Uterus (tissue), 4 donors: Measurements from ENCODE around the gene ALMS1. TPM values are rescaled to one million over a fixed set of nuclear protein-coding genes. Genes with fewer than 3 reads are reported as not detected.

Experiments used
- DNase-seq, 2 donors: peaks; one replicate each; pipeline ENCODE4 v3.0.0-alpha.2; 2019 to 2020
- H3K27ac ChIP-seq, 2 donors: fragments of 200-600 bp; sonication (generic); 1 replicate in 1 of 2; 2 replicates in 1 of 2; pipeline ENCODE4 v1.5.1; 2016 to 2018
- H3K27me3 ChIP-seq, 2 donors: fragments of 200-600 bp; sonication (generic); one replicate each; pipeline ENCODE4 v1.5.1; 2018 to 2019; ENCODE audit warnings: control low read depth in 1 of 2
- H3K36me3 ChIP-seq, 2 donors: fragments of 200-600 bp; sonication (generic); one replicate each; pipeline ENCODE4 v1.5.1; 2019; ENCODE audit warnings: control low read depth in 1 of 2
- H3K4me1 ChIP-seq, 2 donors: fragments of 200-600 bp; sonication (generic); one replicate each; pipeline ENCODE4 v1.5.1; 2018 to 2019; ENCODE audit warnings: control low read depth in 1 of 2
- H3K4me3 ChIP-seq, 2 donors: fragments of 200-600 bp; sonication (generic); 1 replicate in 1 of 2; 2 replicates in 1 of 2; pipeline ENCODE4 v1.5.1; 2018 to 2019; ENCODE audit warnings: mild to moderate bottlenecking in 1 of 2
- H3K9me3 ChIP-seq, 2 donors: fragments of 200-600 bp; sonication (generic); one replicate each; pipeline ENCODE4 v1.5.1; 2019; ENCODE audit warnings: control low read depth in 1 of 2
- POLR2A ChIP-seq, 2 donors: fragments of 450-650 bp; IDR thresholded peaks; one replicate each; pipeline ENCODE4 v1.6.1; 2016; ENCODE audit warnings: antibody characterized with exemption in 2 of 2, mild to moderate bottlenecking in 1 of 2, moderate library complexity in 1 of 2
- intact Hi-C: fragments of 100-400 bp; cut with DNase I; formaldehyde crosslinking; loops from one replicate; pipeline ENCODE4 v1.15.1; 2023; ENCODE audit warnings: low total_unique reads
- total RNA-seq, 4 donors: library from RNA; depleted of rRNA in 3 of 4; stranded (reverse); fragments of >200 nt in 3 of 4; gene quantifications; one replicate each; pipeline versions ENCODE4 v1.1.0 to v1.2.4, GENCODE V29; 2014 to 2023
- TF ChIP-seq, protein P1 (sequence below), 4 experiments: fragments of 200-600 bp in 2 of 4; fragments of 450-650 bp in 2 of 4; sonication (generic) in 2 of 4; IDR thresholded peaks; one replicate each; pipeline ENCODE4 v1.5.1; 2016 to 2019; ENCODE audit warnings: antibody characterized with exemption in 4 of 4, mild to moderate bottlenecking in 2 of 4, moderate library complexity in 1 of 4
- donor health status: DM: yes; HTN: yes; CAD: no.

The ALMS1 gene
- total RNA-seq, 4 donors from 2014 or later, result 21.5 to 52.1 (median 44.6) TPM

DNA sequence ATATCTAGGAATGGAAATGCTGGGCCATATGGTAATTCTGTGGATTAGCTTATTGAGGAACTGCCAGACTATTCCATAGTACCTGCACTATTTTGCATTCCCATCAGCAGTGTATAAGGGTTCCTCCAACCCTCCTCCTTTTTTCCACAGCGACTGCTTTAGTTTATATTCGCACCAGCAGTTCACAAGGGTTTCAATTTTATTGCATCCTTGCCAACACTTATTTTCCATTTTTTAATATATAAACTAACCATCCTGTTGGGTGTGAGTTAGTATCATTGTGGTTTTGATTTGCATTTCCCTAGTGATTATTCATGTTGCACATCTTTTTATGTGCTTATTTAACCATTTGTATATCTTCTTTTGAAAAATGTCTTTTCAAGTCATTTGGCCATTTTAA lies 189.6 kb downstream of the ALMS1 start:
- TF ChIP-seq, protein P1, sequence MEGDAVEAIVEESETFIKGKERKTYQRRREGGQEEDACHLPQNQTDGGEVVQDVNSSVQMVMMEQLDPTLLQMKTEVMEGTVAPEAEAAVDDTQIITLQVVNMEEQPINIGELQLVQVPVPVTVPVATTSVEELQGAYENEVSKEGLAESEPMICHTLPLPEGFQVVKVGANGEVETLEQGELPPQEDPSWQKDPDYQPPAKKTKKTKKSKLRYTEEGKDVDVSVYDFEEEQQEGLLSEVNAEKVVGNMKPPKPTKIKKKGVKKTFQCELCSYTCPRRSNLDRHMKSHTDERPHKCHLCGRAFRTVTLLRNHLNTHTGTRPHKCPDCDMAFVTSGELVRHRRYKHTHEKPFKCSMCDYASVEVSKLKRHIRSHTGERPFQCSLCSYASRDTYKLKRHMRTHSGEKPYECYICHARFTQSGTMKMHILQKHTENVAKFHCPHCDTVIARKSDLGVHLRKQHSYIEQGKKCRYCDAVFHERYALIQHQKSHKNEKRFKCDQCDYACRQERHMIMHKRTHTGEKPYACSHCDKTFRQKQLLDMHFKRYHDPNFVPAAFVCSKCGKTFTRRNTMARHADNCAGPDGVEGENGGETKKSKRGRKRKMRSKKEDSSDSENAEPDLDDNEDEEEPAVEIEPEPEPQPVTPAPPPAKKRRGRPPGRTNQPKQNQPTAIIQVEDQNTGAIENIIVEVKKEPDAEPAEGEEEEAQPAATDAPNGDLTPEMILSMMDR (IDR thresholded peaks at IDR 0.05), result no peak
- TF ChIP-seq POLR2A (IDR thresholded peaks at IDR 0.05), result no peak
- Histone ChIP-seq H3K9me3 (no peaks in the 10 kb centered on the region), H3K27ac (no peak overlapping the region), H3K27me3 (no peaks in the 10 kb centered on the region), H3K4me1 (no peaks in the 10 kb centered on the region), H3K36me3 (no peaks in the 10 kb centered on the region), H3K4me3 (no peak overlapping the region)
- DNase-seq, result no peak
- intact Hi-C loops, result no loop called here

DNA sequence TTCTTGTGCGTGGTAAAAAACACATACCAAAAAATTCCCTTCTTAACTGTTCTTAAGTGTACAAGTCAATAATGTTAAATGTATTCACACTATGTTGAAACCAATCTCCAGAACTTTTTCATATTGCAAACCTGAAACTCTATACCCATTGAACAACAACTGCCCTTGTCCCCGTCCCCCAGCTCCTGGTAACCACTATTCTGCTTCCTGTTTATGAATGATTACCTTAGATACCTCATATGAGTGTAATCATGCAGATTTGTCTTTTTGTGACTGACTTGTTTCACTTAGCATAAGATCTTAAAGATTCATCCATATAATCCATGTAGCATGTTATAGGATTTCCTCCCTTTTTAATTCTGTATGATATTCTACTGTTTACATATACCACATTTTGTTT lies 196.7 kb downstream of the ALMS1 start:
- H3K36me3 ChIP-seq, result no peaks in the 10 kb centered on the region
- no peaks in the 10 kb centered on the region for H3K9me3 ChIP-seq
- no peaks in the 10 kb centered on the region for H3K4me1 ChIP-seq
- no peaks in the 10 kb centered on the region for H3K27me3 ChIP-seq
- no peak overlapping the region for H3K27ac ChIP-seq
- no peak for DNase-seq
- intact Hi-C loops, result no loop called here
- TF ChIP-seq, protein P1 (IDR thresholded peaks at IDR 0.05), result no peak
- TF ChIP-seq POLR2A (IDR thresholded peaks at IDR 0.05), result no peak
- H3K4me3 ChIP-seq, result no peak overlapping the region

DNA sequence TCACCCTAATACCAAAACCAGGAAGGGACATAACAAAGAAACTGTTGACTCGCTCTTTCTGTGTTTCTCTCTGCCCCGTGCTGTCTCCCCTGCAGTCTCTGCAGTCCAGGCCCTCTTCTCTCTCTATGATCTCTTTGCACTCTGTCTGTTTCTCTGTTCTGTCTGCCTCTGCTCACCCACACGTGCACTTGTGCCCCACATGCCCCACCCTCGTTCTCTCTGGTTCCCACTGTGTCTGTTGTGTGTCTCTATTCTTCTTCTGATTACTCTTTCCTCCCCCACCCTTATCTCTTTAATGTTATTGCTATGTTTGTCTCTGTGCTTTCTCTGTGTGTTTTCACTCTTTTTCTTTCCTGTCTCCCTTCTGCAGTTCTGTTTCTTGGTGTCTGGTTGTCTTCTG lies 202.5 kb downstream of the ALMS1 start:
- no peak for TF ChIP-seq POLR2A (IDR thresholded peaks at IDR 0.05)
- TF ChIP-seq, protein P1 (IDR thresholded peaks at IDR 0.05), result no peak
- Histone ChIP-seq H3K27me3 (no peaks in the 10 kb centered on the region), H3K36me3 (no peaks in the 10 kb centered on the region), H3K9me3 (no peaks in the 10 kb centered on the region), H3K4me1 (no peaks in the 10 kb centered on the region), H3K4me3 (no peak overlapping the region), H3K27ac (no peak overlapping the region)
- DNase-seq, result no peak
- intact Hi-C loops, result no loop called here

DNA sequence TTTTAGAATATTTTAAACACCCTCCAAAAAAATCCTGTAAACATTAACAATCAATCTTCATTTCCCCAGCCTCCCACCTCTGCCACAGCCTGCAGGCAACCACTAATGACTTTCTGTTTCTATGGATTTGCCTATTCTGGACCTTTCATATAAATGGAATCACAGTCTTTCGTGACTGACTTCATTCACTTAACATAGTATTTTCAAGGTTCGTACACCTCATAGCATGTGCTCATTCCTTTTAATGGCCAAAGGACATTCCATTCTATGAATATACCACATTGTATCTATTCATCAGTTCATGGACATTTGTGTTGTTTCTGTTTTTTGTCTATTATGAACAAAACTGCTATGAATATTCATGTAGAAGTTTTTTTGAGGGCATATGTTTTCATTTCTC lies 208.0 kb downstream of the ALMS1 start:
- DNase-seq, result no peak
- H3K9me3 ChIP-seq, result no peaks in the 10 kb centered on the region
- no peaks in the 10 kb centered on the region for H3K4me1 ChIP-seq
- intact Hi-C loops, result no loop called here
- TF ChIP-seq POLR2A (IDR thresholded peaks at IDR 0.05), result no peak
- TF ChIP-seq, protein P1 (IDR thresholded peaks at IDR 0.05), result no peak
- no peaks in the 10 kb centered on the region for H3K27me3 ChIP-seq
- H3K27ac ChIP-seq, result no peak overlapping the region
- no peak overlapping the region for H3K4me3 ChIP-seq
- H3K36me3 ChIP-seq, result no peaks in the 10 kb centered on the region

DNA sequence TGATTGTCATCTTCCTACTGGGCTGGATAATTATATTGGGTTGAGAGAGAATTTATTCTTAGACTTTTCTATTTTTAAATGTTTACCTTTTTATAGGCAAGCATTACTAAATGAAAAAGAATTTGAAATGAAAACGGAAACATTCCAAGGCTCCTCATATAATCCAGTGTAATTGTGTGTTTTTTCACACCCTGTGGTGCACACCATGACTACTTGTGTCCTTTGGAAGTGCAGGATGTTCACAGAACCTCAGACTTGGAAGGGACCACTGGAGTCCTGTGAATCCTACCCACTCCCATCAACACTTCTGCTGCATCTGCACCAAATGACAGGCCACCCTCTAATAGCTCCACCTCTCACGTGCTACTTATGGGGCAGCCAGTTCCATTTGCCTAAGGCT lies 208.6 kb downstream of the ALMS1 start:
- Histone ChIP-seq H3K27me3 (no peaks in the 10 kb centered on the region), H3K27ac (no peak overlapping the region), H3K4me3 (no peak overlapping the region), H3K9me3 (no peaks in the 10 kb centered on the region), H3K36me3 (no peaks in the 10 kb centered on the region), H3K4me1 (no peaks in the 10 kb centered on the region)
- TF ChIP-seq, protein P1 (IDR thresholded peaks at IDR 0.05), result no peak
- no peak for TF ChIP-seq POLR2A (IDR thresholded peaks at IDR 0.05)
- DNase-seq, result no peak
- intact Hi-C loops, result no loop called here
